Thoracic aorta (tissue), 2 donors: ENCODE data around the gene FDX2. TPM values are rescaled to one million over a fixed set of nuclear protein-coding genes. Genes with fewer than 3 reads are reported as not detected.

Source experiments
- ATAC-seq: fragments of 150-250 bp; one replicate; pipeline ENCODE4 v1.8.0; 2017; ENCODE audit warnings: low read depth; ENCODE audit not compliant: insufficient number of reproducible peaks, low FRiP score
- DNase-seq: peaks from one replicate; pipeline ENCODE4 v3.0.0-alpha.2; 2020; ENCODE audit warnings: low spot score
- H3K27ac ChIP-seq, 2 donors: fragments of 200-600 bp; sonication (generic); 1 replicate in 1 of 2; 2 replicates in 1 of 2; pipeline ENCODE4 v1.5.1; 2016; ENCODE audit warnings: mild to moderate bottlenecking in 2 of 2, moderate library complexity in 2 of 2
- H3K27me3 ChIP-seq: fragments of 200-600 bp; sonication (generic); replicated peaks from 2 replicates; pipeline ENCODE4 v1.6.0; 2016; ENCODE audit warnings: mild to moderate bottlenecking; ENCODE audit not compliant: insufficient read depth
- H3K36me3 ChIP-seq: fragments of 200-600 bp; sonication (generic); one replicate; pipeline ENCODE4 v1.5.1; 2016
- H3K4me1 ChIP-seq, 2 donors: fragments of 200-600 bp; sonication (generic); 1 replicate in 1 of 2; 2 replicates in 1 of 2; pipeline versions ENCODE4 v1.5.1 to v1.6.0; 2016; ENCODE audit warnings: low read depth in 2 of 2, mild to moderate bottlenecking in 1 of 2; ENCODE audit not compliant: control insufficient read depth in 1 of 2
- H3K4me3 ChIP-seq: fragments of 200-600 bp; sonication (generic); 2 replicates; pipeline ENCODE4 v1.5.1; 2016; ENCODE audit warnings: mild to moderate bottlenecking
- H3K9me3 ChIP-seq: fragments of 200-600 bp; sonication (generic); 2 replicates; pipeline ENCODE4 v1.5.1; 2016
- total RNA-seq, 2 donors: library from RNA; depleted of rRNA; stranded (reverse); fragments of >200 nt; gene quantifications; one replicate each; pipeline versions ENCODE4 v1.1.0 to v1.2.3, GENCODE V29; 2016
- TF ChIP-seq, protein P1 (sequence below): fragments of 200-600 bp; sonication (generic); IDR thresholded peaks from one replicate; pipeline ENCODE4 v1.5.1; 2019; ENCODE audit warnings: antibody characterized with exemption

The FDX2 gene
- total RNA-seq, 2 donors from 2014 or later = 13.4 to 35.8 TPM

DNA sequence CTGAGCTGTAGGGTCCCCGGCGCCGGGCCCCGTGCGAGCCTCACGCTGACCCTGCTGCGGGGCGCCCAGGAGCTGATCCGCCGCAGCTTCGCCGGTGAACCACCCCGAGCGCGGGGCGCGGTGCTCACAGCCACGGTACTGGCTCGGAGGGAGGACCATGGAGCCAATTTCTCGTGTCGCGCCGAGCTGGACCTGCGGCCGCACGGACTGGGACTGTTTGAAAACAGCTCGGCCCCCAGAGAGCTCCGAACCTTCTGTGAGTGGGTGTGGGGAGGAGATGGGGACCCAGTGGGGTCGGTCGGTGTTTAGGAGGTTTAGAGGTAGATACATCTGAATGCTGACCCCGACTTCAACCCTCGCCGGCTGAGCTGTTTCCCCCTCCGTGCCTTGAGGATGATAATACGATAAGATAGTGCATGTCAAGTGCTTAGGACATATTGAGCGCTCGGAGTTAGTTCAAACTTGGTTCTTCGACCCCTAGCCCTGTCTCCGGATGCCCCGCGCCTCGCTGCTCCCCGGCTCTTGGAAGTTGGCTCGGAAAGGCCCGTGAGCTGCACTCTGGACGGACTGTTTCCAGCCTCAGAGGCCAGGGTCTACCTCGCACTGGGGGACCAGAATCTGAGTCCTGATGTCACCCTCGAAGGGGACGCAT lies 24.1 kb downstream of the FDX2 start:
- Histone ChIP-seq H3K27ac (peak overlapping the region in 1 of 2 donors; percentile 28), H3K4me3 (peak overlapping the region; percentile 74), H3K4me1 (peaks cover 51 to 65% of the 10 kb centered on the region in 2 donors), H3K9me3 (no peaks in the 10 kb centered on the region), H3K27me3 (peaks cover 36% of the 10 kb centered on the region), H3K36me3 (no peaks in the 10 kb centered on the region)
- DNase-seq (no peak), ATAC-seq (no peak)
- TF ChIP-seq, protein P1, sequence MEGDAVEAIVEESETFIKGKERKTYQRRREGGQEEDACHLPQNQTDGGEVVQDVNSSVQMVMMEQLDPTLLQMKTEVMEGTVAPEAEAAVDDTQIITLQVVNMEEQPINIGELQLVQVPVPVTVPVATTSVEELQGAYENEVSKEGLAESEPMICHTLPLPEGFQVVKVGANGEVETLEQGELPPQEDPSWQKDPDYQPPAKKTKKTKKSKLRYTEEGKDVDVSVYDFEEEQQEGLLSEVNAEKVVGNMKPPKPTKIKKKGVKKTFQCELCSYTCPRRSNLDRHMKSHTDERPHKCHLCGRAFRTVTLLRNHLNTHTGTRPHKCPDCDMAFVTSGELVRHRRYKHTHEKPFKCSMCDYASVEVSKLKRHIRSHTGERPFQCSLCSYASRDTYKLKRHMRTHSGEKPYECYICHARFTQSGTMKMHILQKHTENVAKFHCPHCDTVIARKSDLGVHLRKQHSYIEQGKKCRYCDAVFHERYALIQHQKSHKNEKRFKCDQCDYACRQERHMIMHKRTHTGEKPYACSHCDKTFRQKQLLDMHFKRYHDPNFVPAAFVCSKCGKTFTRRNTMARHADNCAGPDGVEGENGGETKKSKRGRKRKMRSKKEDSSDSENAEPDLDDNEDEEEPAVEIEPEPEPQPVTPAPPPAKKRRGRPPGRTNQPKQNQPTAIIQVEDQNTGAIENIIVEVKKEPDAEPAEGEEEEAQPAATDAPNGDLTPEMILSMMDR = no peak

DNA sequence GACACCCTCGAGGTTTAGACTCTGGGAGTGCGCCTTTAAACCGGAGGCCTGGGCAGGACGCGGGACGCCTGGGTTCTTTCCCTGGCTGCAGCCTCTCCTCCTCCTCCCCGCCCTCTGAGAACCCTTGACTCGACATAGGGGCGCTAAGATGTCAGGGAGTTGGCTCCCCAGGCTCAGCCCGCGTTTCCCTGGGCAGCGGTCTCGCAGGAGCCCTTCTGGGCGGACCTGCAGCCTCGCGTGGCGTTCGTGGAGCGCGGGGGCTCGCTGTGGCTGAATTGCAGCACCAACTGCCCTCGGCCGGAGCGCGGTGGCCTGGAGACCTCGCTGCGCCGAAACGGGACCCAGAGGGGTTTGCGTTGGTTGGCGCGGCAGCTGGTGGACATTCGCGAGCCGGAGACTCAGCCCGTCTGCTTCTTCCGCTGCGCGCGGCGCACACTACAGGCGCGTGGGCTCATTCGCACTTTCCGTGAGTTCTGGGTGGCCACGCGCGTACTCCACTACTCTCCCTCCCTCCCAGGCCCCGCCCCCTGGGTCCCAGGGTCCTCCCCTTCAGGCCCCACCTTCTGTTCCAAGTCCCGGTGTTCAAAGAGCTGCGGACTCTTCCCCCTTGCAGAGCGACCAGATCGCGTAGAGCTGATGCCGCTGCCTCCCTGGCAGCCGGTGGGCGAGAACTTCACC lies 24.8 kb downstream of the FDX2 start:
- no peak for DNase-seq
- Histone ChIP-seq H3K9me3 (no peaks in the 10 kb centered on the region), H3K27me3 (peaks cover 36% of the 10 kb centered on the region), H3K27ac (peak overlapping the region in 1 of 2 donors; percentile 28), H3K36me3 (no peaks in the 10 kb centered on the region), H3K4me1 (peaks cover 51 to 67% of the 10 kb centered on the region in 2 donors), H3K4me3 (peak overlapping the region; percentile 74)
- TF ChIP-seq, protein P1 = no peak
- no peak for ATAC-seq

DNA sequence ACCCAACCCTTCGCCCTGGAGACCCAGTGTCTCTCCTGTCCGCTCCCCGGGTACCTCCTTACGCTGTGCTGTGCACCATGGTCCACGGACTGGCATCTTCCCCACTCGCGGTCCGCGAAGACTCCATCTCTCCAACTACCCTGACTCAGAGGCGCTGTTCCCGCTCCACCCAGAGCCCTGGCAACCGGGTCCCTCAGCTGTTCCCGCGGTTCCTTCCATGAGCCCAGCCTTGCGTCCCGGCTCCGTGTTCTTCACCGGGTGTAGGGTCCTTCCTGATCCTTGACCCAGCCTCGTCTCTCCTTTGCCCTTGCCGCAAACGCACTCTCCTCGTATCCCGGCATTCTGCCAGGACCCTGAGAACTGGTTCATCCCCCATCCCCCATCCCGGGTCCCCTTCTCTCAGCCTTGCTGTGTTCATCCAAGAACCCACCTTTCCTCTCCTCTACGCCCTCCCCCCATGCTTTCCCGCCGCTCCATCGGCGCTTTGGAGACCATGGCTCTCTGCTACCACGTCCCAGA lies 25.4 kb downstream of the FDX2 start:
- ATAC-seq = no peak
- H3K27me3 ChIP-seq = peaks cover 35% of the 10 kb centered on the region

DNA sequence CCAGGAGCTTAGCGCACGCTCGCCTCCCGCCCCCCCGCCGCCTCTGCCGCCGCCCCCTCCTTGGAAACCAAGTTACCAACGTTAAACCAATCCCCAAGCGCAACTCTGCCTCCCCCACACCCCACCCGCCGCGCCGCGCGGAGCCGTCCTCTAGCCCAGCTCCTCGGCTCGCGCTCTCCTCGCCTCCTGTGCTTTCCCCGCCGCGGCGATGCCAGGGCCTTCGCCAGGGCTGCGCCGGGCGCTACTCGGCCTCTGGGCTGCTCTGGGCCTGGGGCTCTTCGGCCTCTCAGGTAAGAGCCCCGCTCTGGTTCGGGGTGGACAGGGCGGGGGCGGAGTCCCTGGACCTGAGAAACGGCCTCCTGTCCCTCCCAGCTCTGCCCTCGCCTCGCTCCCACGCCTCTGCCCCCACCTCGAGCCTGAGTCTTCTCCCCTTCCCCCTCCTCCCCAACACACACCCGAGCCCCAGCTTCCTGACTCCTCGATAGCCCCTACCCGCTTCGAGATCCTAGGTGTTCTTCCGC lies 25.9 kb downstream of the FDX2 start, which contains the start of gene ICAM5:
TSS of gene ICAM5 (plus strand) at position 117 of the 521 bp plus-strand sequence. CDS start at position 209, 92 bp downstream.
- DNase-seq = no peak
- no peak for ATAC-seq
- Histone ChIP-seq H3K27me3 (peaks cover 30% of the 10 kb centered on the region), H3K4me3 (peak within 1 kb of the TSS; percentile 74), H3K9me3 (no peaks in the 10 kb centered on the region), H3K27ac (no peak within 1 kb of the TSS), H3K4me1 (peaks cover 45 to 58% of the 10 kb centered on the region in 2 donors), H3K36me3 (no peaks in the 10 kb centered on the region)
- TF ChIP-seq, protein P1 = no peak

More for the DNA sequence above, 25.4 kb downstream of the FDX2 start:
- H3K4me1 ChIP-seq = peaks cover 47 to 61% of the 10 kb centered on the region in 2 donors
- H3K4me3 ChIP-seq = peak overlapping the region; percentile 74
- no peak overlapping the region for H3K27ac ChIP-seq
- no peaks in the 10 kb centered on the region for H3K9me3 ChIP-seq
- no peak for DNase-seq
- TF ChIP-seq, protein P1 = no peak
- H3K36me3 ChIP-seq = no peaks in the 10 kb centered on the region
